Left colon (tissue), 2 donors: ENCODE results near the gene COL7A1. TPM values are rescaled to one million over a fixed set of nuclear protein-coding genes. Genes with fewer than 3 reads are reported as not detected.

Source experiments
- ATAC-seq: fragments of 200-7000 bp; cut with Tn5 transposase; one replicate; pipeline ENCODE4 v1.9.1; 2020; ENCODE audit warnings: mild to moderate bottlenecking, moderate library complexity
- DNase-seq, 2 donors: peaks; one replicate each; pipeline ENCODE4 v3.0.0-alpha.2; 2020
- intact Hi-C, 2 donors: fragments of 100-400 bp; cut with DNase I in 1 of 2; cut with micrococcal nuclease in 1 of 2; formaldehyde crosslinking; loops; one replicate each; pipeline versions ENCODE4 v1.11.2 to v1.14.0; 2022; cut with DNase I, micrococcal nuclease
- long read RNA-seq: library from polyadenylated mRNA; unstranded; transcript quantifications from one replicate; pipeline ENCODE4 v2.0.0, GENCODE V29; 2021
- total RNA-seq, 2 donors: library from RNA; stranded (reverse); fragmentation: NEBNext Ultra II Directional; extraction: Animal tissue kit (Norgen Biotek cat#: 25700); gene quantifications; one replicate each; pipeline ENCODE4 v1.2.1, GENCODE V29; 2021
- donor health status: DM: no; HTN: no; CAD: no.
- donor health status: DM: yes; HTN: yes; CAD: no.

Gene COL7A1
- 1 to 10 TPM; 4.5 to 5.7 TPM for total RNA-seq
- long read RNA-seq, partial matches to known transcripts = 3 of 3 reads
- long read RNA-seq, other reads (novel, unspliced or antisense) = 0 of 3 reads

DNA sequence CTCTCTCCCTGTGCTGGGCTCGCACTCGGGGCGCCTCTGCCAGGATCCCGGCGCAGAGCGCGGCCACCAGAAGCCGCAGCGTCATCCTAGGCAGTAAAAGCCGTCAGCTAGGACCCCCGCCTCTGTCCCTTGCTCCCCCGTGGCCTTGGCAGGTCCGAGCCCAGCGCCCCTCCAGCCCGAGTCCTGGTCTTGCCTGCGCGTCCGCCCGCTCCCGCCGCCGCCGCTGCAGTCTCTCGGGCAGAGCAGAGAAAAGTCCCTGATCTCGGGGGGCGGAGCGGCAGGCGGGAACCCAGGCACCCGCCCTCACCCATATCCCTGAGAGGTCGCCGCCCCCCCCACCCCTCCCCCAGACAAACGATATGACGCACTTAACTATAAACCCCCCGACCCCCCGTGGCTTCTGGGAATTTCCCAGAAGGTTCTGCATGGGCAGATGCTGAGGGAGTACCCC, at the start of gene COL7A1:
TSS of gene COL7A1 (minus strand) at position 255 of the 451 bp plus-strand sequence. CDS start at position 85, 170 bp downstream.
- intact Hi-C loops = no loop called here
- no peak for ATAC-seq
- DNase-seq = no peak

GRCh38 chr3:48642605-48643004, 47.5 kb upstream of the COL7A1 start:
- intact Hi-C loops = no loop called here
- DNase-seq = no peak
- no peak for ATAC-seq

- DNase-seq (no peak), ATAC-seq (no peak)
- intact Hi-C loops = no loop called here
Observed at GRCh38 chr3:48641396-48641795, 46.3 kb upstream of the COL7A1 start.

- intact Hi-C loops = no loop called here
- DNase-seq (no peak), ATAC-seq (no peak)
Observed at GRCh38 chr3:48639944-48640606, 44.9 kb upstream of the COL7A1 start.

GRCh38 chr3:48637305-48637704, 42.2 kb upstream of the COL7A1 start:
- no peak for DNase-seq
- intact Hi-C loops = no loop called here
- no peak for ATAC-seq

GRCh38 chr3:48636149-48636655, 41.1 kb upstream of the COL7A1 start:
- ATAC-seq (no peak), DNase-seq (no peak)
- intact Hi-C loops = no loop called here

GRCh38 chr3:48635222-48636021, 40.3 kb upstream of the COL7A1 start, which contains the start of gene SLC26A6:
Gene SLC26A6, minus strand, starts transcription at chr3:48635461. Its CDS starts 68 bp downstream, at chr3:48635393.
- peak; percentile 94 for ATAC-seq
- intact Hi-C loops = no loop called here

GRCh38 chr3:48634661-48635221, 39.6 kb upstream of the COL7A1 start:
- ATAC-seq (peak; percentile 66), DNase-seq (peak; percentile 77)
- intact Hi-C loops = no loop called here

More at GRCh38 chr3:48635222-48636021, 40.3 kb upstream of the COL7A1 start, which contains the start of gene SLC26A6:
- peak; percentile 98 for DNase-seq

- ATAC-seq (no peak), DNase-seq (no peak)
- intact Hi-C loops = no loop called here
Observed at GRCh38 chr3:48633743-48634142, 38.6 kb upstream of the COL7A1 start.

DNA sequence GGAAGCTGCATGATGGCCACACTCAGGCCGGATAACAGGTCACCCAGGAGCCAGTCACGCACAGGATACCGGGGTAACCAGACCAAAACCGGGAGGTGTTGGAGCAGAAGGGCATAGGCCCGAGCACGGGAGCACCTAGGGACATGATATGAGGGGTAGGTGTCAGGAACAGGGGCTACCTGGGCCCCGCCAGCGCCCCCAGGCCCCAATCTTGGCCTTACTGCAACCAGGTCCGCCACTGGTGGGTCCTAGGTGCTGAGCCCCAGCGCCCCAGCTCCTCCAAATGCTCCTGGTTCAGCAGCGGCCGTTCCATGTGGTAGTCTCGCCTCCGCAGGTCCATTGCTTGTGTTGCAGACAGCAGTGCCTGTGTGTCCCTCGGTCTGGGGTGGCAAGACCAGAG, 38.1 kb upstream of the COL7A1 start:
- intact Hi-C loops = no loop called here

GRCh38 chr3:48631516-48632448, 36.7 kb upstream of the COL7A1 start:
- no peak for DNase-seq
- no peak for ATAC-seq
- intact Hi-C loops = no loop called here

More for the DNA sequence above, 38.1 kb upstream of the COL7A1 start:
- no peak for ATAC-seq
- DNase-seq = no peak

DNA sequence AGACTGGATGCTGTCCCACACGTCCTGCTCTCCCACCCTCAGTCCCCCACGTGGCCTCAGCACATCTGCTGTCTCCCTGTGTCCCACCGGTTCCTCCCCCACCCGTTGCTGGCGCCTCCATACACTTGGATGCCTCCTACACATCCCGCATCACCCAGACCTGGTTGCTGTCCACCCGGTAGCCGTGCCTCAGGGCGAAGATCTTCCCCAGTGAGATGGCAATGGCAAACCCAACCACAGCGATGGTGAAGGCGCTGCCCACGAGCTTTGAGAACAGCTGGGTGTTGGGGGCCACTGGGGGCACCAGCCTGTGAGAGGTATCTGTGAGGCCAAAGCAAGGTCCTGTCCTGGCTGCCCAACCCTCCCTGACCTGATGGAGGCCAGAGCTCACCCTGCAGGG, 35.7 kb upstream of the COL7A1 start:
- no peak for ATAC-seq
- intact Hi-C loops = no loop called here
- no peak for DNase-seq

- no peak for DNase-seq
- ATAC-seq = no peak
- intact Hi-C loops = no loop called here
Observed at GRCh38 chr3:48630407-48630806, 35.3 kb upstream of the COL7A1 start.

GRCh38 chr3:48629894-48630293, 34.8 kb upstream of the COL7A1 start:
- intact Hi-C loops = no loop called here
- no peak for ATAC-seq
- DNase-seq = no peak

- no peak for ATAC-seq
- intact Hi-C loops = no loop called here
- no peak for DNase-seq
Observed at GRCh38 chr3:48628277-48629017, 33.3 kb upstream of the COL7A1 start.

DNA sequence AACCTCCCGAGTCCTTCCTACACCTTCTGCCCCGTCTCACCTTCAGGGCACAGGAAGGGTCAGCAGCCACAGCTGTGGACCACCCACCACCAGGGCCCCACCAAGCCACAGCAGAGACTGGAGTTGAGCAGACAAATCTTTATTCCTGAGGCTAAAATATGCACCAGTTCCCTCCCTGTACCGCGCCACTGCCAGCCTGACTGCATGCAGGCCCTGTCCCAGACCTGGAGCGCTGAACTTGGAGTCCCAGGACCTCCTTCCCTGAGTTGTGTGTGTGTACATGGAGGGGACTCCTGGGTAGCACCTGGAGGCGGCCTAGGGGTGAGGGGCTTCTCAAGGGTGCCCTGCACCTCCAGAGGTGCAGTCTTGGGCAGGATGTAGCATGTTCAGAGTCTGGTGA, 30.5 kb upstream of the COL7A1 start:
- no peak for ATAC-seq
- intact Hi-C loops = no loop called here

GRCh38 chr3:48624767-48625166, 29.6 kb upstream of the COL7A1 start:
- ATAC-seq (no peak), DNase-seq (no peak)
- intact Hi-C loops = no loop called here

More for the DNA sequence above, 30.5 kb upstream of the COL7A1 start:
- no peak for DNase-seq
